Left ventricle myocardium superior (tissue), 1 donor: ENCODE data around the gene CAPN15. TPM values are rescaled to one million over a fixed set of nuclear protein-coding genes. Genes with fewer than 3 reads are reported as not detected.
"Not testable (repeated sequence)": the region's sequence is repeated elsewhere in the genome, so short reads cannot be mapped to it uniquely, and the experiment has no call there.

Experiments
- ATAC-seq: fragments of 200-7000 bp; cut with Tn5 transposase; one replicate; pipeline ENCODE4 v1.9.1; 2020; ENCODE audit warnings: mild to moderate bottlenecking, moderate library complexity
- DNase-seq: peaks from one replicate; pipeline ENCODE4 v3.0.0-alpha.2; 2020
- intact Hi-C: fragments of 100-400 bp; cut with micrococcal nuclease; formaldehyde crosslinking; loops from one replicate; pipeline ENCODE4 v1.11.0; 2022
- microRNA-seq: library from miRNA; unstranded; fragments of <30 nt; microRNA quantifications from one replicate; pipeline ENCODE4 v1.2.0, GENCODE V29; 2020; ENCODE audit warnings: borderline number of aligned reads
- total RNA-seq: library from RNA; stranded (reverse); fragmentation: NEBNext Ultra II Directional; extraction: Animal tissue kit (Norgen Biotek cat#: 25700); gene quantifications from one replicate; pipeline ENCODE4 v1.2.1, GENCODE V29; 2021
- donor health status: DM: no; HTN: yes; CAD: no; lungs with severe emphysema.

The CAPN15 gene
- total RNA-seq, 1 donor from 2014 or later: 17.8 TPM

- DNase-seq (no peak), ATAC-seq (no peak)
- intact Hi-C loops: no loop called here
These were observed 68.6 kb downstream of the CAPN15 start for GRCh38 chr16:595942-596735.

GRCh38 chr16:596736-597060 is 69.2 kb downstream of the CAPN15 start:
- no peak for ATAC-seq
- intact Hi-C loops: no loop called here
- DNase-seq: no peak

GRCh38 chr16:597655-598054 is 70.1 kb downstream of the CAPN15 start:
- intact Hi-C loops, ATAC-seq: not testable (repeated sequence)

GRCh38 chr16:598823-599739 is 71.6 kb downstream of the CAPN15 start:
- ATAC-seq (no peak), DNase-seq (no peak)
- intact Hi-C loops: no loop called here

More at GRCh38 chr16:597655-598054, 70.1 kb downstream of the CAPN15 start:
- not testable (repeated sequence) for DNase-seq

- ATAC-seq (no peak), DNase-seq (no peak)
- intact Hi-C loops: no loop called here
These were observed 73.3 kb downstream of the CAPN15 start for GRCh38 chr16:600781-601180.

- intact Hi-C loops: no loop called here
- no peak for DNase-seq
- ATAC-seq: no peak
These were observed 76.4 kb downstream of the CAPN15 start for GRCh38 chr16:603933-604332.

Small RNAs within 50 kb of the gene (microRNA-seq; reads per million reads assigned to microRNA genes)
- gene MIR3176 (not detected), gene MIR5587 (not detected)

Other genes starting within 250 kb of the CAPN15 start
- 14.9 TPM for gene ARHGDIG, start 247.1 kb upstream of the CAPN15 start, total RNA-seq
- gene PDIA2, start 244.5 kb upstream of the CAPN15 start, total RNA-seq: 2.6 TPM
- 14.4 TPM for gene AXIN1, start 175.0 kb upstream of the CAPN15 start, total RNA-seq
- 77.2 TPM for gene MRPL28, start 157.2 kb upstream of the CAPN15 start, total RNA-seq
- gene PGAP6, start 145.7 kb upstream of the CAPN15 start, total RNA-seq: 34.2 TPM
- gene NME4, start 130.5 kb upstream of the CAPN15 start, total RNA-seq: 89.2 TPM
- gene DECR2, start 125.8 kb upstream of the CAPN15 start, total RNA-seq: 9.8 TPM
- 28.3 TPM for gene RAB11FIP3, start 102.1 kb upstream of the CAPN15 start, total RNA-seq
- not detected for gene PRR35, start 32.7 kb downstream of the CAPN15 start, total RNA-seq
- gene NHLRC4, start 39.3 kb downstream of the CAPN15 start, total RNA-seq: 0.52 TPM
- gene PIGQ, start 42.3 kb downstream of the CAPN15 start, total RNA-seq: 16.9 TPM
- 11.4 TPM for gene RAB40C, start 62.4 kb downstream of the CAPN15 start, total RNA-seq
- gene WFIKKN1, start 103.3 kb downstream of the CAPN15 start, total RNA-seq: 0.10 TPM
- 62.2 TPM for gene METTL26, start 108.6 kb downstream of the CAPN15 start, total RNA-seq
- gene MCRIP2, start 114.1 kb downstream of the CAPN15 start, total RNA-seq: 187 TPM
- 10.9 TPM for gene WDR90, start 121.7 kb downstream of the CAPN15 start, total RNA-seq
- 88.8 TPM for gene RHOT2, start 140.4 kb downstream of the CAPN15 start, total RNA-seq
- 1.9 TPM for gene RHBDL1, start 148.0 kb downstream of the CAPN15 start, total RNA-seq
- 144 TPM for gene STUB1, start 152.7 kb downstream of the CAPN15 start, total RNA-seq
- gene JMJD8, start 156.6 kb downstream of the CAPN15 start, total RNA-seq: 49.0 TPM
- 8.3 TPM for gene WDR24, start 162.7 kb downstream of the CAPN15 start, total RNA-seq
- 0.99 TPM for gene FBXL16, start 178.1 kb downstream of the CAPN15 start, total RNA-seq
- gene METRN, start 187.4 kb downstream of the CAPN15 start, total RNA-seq: 57.9 TPM
- gene ANTKMT, start 193.4 kb downstream of the CAPN15 start, total RNA-seq: 31.2 TPM
- gene CCDC78, start 198.7 kb downstream of the CAPN15 start, total RNA-seq: 0.50 TPM
- 13.6 TPM for gene HAGHL, start 199.4 kb downstream of the CAPN15 start, total RNA-seq
- gene CIAO3, start 213.3 kb downstream of the CAPN15 start, total RNA-seq: 34.5 TPM
- gene MSLN, start 233.0 kb downstream of the CAPN15 start, total RNA-seq: 4.6 TPM